ENCODE results near the gene PRM1. TPM values are rescaled to one million over a fixed set of nuclear protein-coding genes. Genes with fewer than 3 reads are reported as not detected.

Gene PRM1
- total and polyA plus RNA-seq, 2 of the 13 experiments (the other 11 are each of a cell fraction or from before 2014, with no cell fraction given): not detected

DNA sequence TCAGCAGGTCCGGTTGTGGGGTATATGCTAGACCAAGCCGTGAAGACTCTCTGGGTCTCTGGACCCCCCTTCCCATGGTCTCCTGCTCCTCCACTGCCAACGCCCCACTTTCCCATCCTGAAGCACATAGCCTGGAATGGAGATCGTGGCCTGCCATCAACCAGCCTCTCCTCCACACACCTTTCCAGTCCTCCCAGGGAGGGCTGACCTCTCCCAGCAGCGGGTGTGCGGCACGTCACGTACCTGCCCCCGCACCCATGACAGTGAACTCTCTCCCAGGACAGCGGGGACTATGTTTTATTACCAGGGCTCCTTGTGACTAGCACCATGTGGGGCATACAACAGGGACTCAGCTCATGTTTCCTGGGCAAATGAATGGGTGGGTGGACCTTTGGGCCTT lies 9.5 kb downstream of the PRM1 start (continued):
- no peak for TF ChIP-seq ZNF468 (CRISPR knock-in tag; IDR thresholded peaks at IDR 0.05)
- TF ChIP-seq, protein P1, sequence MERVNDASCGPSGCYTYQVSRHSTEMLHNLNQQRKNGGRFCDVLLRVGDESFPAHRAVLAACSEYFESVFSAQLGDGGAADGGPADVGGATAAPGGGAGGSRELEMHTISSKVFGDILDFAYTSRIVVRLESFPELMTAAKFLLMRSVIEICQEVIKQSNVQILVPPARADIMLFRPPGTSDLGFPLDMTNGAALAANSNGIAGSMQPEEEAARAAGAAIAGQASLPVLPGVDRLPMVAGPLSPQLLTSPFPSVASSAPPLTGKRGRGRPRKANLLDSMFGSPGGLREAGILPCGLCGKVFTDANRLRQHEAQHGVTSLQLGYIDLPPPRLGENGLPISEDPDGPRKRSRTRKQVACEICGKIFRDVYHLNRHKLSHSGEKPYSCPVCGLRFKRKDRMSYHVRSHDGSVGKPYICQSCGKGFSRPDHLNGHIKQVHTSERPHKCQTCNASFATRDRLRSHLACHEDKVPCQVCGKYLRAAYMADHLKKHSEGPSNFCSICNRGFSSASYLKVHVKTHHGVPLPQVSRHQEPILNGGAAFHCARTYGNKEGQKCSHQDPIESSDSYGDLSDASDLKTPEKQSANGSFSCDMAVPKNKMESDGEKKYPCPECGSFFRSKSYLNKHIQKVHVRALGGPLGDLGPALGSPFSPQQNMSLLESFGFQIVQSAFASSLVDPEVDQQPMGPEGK (CRISPR knock-in tag; IDR thresholded peaks at IDR 0.05): peak; percentile 22; the same call in 1 of the 2 replicates
- no peak for TF ChIP-seq PBX2 (CRISPR knock-in tag; IDR thresholded peaks at IDR 0.05)
- TF ChIP-seq STAG1 (CRISPR knock-in tag; IDR thresholded peaks at IDR 0.05): no peak
- TF ChIP-seq PHF21A (CRISPR knock-in tag; IDR thresholded peaks at IDR 0.05): no peak
- TF ChIP-seq SRSF1 (optimal IDR thresholded peaks at IDR 0.05; ENCODE audit: low read depth, low read length): no peak
- TF ChIP-seq FOXC1 (CRISPR knock-in tag; IDR thresholded peaks at IDR 0.05; ENCODE audit: borderline replicate concordance): 0 out of 2 replicates have a peak, but pooled peaks have one; percentile 43
- no peak for TF ChIP-seq SRF (IDR thresholded peaks at IDR 0.05; ENCODE audit: low read depth, low read length)
- TF ChIP-seq XBP1 (CRISPR knock-in tag; IDR thresholded peaks at IDR 0.05): no peak
- TF ChIP-seq YEATS4 (CRISPR knock-in tag; IDR thresholded peaks at IDR 0.05; ENCODE audit: borderline replicate concordance): no peak
- TF ChIP-seq KDM5B (CRISPR knock-in tag; IDR thresholded peaks at IDR 0.05; ENCODE audit: borderline replicate concordance): no peak
- TF ChIP-seq ZNF205 (CRISPR knock-in tag; IDR thresholded peaks at IDR 0.05): no peak
- TF ChIP-seq, protein P2, sequence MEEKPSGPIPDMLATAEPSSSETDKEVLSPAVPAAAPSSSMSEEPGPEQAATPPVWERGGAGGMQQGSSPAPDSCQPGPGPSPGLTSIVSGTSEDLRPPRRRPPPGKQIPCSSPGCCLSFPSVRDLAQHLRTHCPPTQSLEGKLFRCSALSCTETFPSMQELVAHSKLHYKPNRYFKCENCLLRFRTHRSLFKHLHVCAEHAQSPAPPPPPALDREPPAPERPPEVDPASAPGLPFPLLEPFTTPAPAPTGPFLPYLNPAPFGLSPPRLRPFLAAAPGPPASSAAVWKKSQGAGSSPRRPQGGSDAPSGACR (CRISPR knock-in tag; IDR thresholded peaks at IDR 0.05): no peak
- TF ChIP-seq, protein P3, sequence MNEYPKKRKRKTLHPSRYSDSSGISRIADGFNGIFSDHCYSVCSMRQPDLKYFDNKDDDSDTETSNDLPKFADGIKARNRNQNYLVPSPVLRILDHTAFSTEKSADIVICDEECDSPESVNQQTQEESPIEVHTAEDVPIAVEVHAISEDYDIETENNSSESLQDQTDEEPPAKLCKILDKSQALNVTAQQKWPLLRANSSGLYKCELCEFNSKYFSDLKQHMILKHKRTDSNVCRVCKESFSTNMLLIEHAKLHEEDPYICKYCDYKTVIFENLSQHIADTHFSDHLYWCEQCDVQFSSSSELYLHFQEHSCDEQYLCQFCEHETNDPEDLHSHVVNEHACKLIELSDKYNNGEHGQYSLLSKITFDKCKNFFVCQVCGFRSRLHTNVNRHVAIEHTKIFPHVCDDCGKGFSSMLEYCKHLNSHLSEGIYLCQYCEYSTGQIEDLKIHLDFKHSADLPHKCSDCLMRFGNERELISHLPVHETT (CRISPR knock-in tag; conservative IDR thresholded peaks at IDR 0.05): no peak
- TF ChIP-seq, protein P4, sequence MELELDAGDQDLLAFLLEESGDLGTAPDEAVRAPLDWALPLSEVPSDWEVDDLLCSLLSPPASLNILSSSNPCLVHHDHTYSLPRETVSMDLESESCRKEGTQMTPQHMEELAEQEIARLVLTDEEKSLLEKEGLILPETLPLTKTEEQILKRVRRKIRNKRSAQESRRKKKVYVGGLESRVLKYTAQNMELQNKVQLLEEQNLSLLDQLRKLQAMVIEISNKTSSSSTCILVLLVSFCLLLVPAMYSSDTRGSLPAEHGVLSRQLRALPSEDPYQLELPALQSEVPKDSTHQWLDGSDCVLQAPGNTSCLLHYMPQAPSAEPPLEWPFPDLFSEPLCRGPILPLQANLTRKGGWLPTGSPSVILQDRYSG (CRISPR knock-in tag; IDR thresholded peaks at IDR 0.05): no peak
- TF ChIP-seq CEBPG (CRISPR knock-in tag; IDR thresholded peaks at IDR 0.05): no peak
- TF ChIP-seq ZNF710 (CRISPR knock-in tag; IDR thresholded peaks at IDR 0.05; ENCODE audit: borderline replicate concordance): no peak
- TF ChIP-seq PRPF4 (IDR thresholded peaks at IDR 0.05; ENCODE audit: low read depth, low read length, poor library complexity, severe bottlenecking): peak; percentile 16
- TF ChIP-seq, protein P5, sequence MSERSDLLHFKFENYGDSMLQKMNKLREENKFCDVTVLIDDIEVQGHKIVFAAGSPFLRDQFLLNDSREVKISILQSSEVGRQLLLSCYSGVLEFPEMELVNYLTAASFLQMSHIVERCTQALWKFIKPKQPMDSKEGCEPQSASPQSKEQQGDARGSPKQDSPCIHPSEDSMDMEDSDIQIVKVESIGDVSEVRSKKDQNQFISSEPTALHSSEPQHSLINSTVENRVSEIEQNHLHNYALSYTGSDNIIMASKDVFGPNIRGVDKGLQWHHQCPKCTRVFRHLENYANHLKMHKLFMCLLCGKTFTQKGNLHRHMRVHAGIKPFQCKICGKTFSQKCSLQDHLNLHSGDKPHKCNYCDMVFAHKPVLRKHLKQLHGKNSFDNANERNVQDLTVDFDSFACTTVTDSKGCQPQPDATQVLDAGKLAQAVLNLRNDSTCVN (CRISPR knock-in tag; IDR thresholded peaks at IDR 0.05; ENCODE audit: borderline replicate concordance): no peak
- TF ChIP-seq HNRNPUL1 (IDR thresholded peaks at IDR 0.05; ENCODE audit: low read depth, low read length): no peak
